NCI-H446 treated with DMSO at 0.1 percent for 48 hours (cell line): ENCODE results near the gene PYCR2.
A peak's percentile ranks its signal among the peaks of the same experiment; 100 is the strongest.

Source experiments
- DNase-seq: peaks from one replicate; lab custom pipeline; 2025; lab: John Stamatoyannopoulos, UW

PYCR2 gene

DNA sequence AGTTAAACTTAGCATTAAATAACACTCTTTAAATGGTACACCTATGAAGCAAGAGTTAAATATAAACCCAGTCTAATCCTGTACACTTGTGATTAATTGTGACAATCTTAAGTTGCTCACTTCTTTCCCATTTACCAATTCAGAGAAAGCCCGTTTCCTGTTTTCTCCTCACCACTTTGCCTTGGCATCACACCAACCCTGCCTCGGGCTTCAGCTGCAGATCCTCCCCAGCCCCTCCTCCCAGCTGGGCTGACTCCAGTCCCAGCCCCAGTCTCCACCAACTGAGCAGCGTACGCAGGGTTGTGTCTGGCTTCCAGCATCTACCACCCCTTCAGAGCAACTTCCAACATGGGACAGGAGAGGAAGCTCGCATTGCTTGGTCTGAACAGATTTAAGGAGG is 4.1 kb downstream of the PYCR2 start:
- peak; percentile 24 for DNase-seq

GRCh38 chr1:225918280-225918679 is 5.8 kb downstream of the PYCR2 start:
- DNase-seq: no peak

DNA sequence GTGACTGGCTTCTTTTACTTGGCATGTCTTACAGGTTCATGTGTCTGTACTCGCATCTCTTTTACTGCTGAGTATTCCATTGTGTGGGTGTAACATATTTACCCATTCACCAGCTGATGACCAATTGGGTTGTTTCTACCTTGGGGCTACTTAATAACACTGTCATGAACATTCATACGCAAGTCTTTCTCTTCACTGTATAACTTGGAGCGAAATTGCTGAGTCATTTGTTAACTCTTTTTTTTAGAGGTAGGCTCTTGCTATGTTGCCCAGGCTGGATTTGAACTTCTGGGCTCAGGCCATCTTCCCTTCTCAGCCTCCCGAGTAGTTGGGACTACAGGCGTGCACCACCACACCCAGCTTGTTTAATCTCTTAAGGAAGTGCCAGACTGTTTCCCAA is 6.5 kb downstream of the PYCR2 start:
- no peak for DNase-seq

DNA sequence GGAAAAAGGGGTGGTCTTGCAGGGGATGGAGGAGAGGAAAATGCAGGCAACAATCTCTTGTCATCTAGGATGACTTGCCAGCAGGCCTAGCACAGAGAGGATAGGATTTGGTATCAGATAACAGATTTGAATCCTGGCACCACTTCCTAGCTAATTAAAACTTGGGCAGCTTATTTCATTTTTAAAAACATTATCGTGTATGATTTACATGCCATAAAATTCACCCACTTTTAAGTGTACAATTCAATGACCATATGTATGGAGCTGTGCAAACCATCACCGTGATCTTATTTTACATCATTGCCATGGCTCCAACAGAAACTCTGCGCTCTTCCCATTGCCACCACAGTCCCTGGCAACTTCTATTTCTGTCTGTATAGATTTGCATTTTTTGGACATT is 6.9 kb downstream of the PYCR2 start:
- no peak for DNase-seq

GRCh38 chr1:225915538-225915991 is 8.5 kb downstream of the PYCR2 start:
- no peak for DNase-seq

DNA sequence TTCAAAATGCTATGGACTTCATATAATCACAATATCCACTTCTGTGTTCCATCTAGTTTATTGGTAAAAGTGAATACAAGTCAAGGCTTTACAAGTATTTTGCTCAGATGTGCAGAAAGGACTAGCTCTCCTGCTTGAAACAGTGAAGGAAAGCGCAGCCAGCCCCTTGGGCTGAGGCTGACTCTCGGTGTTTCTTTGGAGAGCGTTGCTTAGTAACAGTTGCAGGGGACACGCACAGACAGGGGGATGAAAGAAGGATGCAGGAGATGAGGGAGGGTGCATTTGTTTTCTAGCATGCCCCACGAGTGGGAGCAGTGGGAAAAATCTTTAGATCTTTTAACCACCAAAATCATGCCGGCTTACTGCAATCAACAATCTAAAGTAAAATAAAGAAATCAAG is 9.1 kb downstream of the PYCR2 start:
- DNase-seq: no peak

- DNase-seq: no peak
These were observed 9.7 kb downstream of the PYCR2 start for GRCh38 chr1:225914391-225914790.

DNA sequence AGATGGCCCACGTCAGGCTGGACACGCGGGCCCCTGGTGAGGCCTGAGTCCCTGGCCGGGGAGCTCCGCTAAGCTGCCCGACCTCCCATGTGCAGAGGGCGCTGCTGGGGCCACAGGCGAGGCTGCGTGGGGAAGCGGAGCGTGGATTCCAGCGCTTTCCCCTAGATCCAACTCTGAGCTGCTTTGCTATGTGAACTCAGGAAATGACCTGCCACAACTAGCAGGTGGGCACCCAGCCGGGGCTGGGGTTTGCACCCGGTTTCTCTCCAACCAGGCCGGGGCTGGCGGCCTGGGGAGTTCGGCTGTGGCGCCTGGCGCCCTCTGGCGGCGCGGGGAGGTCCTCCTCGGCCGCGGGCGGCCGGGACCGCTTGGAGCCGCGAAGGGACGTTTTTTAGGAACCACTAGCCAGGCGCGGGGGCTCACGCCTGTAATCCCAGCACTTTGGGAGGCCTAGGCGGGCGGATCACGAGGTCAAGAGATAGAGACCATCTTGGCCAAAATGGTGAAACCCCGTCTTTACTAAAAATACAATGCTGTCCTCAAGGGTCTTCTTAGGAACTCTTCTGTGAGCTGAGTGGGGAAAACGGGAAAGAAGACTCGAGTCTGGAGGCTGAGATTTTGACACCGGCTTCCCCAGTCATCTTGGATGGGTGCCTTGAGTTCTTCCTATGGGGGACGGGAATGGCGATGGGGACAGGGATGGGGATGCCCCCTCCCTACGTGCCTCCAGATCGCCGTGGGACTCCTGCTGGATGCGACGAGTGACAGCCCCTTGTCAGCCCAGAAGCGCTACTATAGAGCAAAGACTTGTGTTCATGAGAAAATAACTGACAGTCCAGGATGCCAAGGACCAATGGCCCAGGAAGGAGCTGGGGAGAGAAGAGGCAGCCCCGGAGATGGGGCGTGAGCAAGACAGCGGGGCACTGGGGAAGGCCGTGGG is 12.6 kb downstream of the PYCR2 start:
- DNase-seq: no peak

GRCh38 chr1:225909477-225909876 is 14.6 kb downstream of the PYCR2 start:
- no peak for DNase-seq

- no peak for DNase-seq
These were observed 15.3 kb downstream of the PYCR2 start for GRCh38 chr1:225908773-225909172.

DNA sequence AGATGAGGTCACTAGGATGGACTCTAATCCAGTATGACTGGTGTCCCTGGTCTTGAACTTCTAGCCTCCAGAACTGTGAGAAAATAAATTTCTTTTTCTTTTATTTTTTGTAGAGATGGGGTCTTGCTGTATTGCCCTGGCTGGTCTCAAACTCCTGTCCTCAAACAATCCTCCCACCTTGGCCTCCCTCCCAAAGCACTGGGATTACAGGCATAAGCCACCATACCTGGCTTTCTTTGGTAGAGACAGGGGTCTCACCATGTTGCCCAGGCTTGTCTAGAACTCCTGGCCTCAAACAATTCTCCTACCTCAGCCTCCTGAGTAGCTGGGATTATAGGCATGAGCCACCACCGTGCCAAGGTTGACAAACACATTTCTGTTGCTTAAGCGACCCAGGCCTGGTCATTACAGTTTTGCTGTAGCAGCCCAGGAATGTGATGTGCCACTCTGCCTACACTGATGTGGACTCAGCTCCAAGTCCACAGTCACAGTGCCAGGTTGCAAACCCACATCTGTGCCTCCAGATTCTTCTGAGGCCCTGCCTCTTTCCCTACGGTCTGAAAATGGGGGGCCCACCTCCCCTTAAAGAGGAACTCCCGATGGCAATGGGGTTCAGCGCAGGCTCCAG is 15.9 kb downstream of the PYCR2 start:
- DNase-seq: no peak

DNA sequence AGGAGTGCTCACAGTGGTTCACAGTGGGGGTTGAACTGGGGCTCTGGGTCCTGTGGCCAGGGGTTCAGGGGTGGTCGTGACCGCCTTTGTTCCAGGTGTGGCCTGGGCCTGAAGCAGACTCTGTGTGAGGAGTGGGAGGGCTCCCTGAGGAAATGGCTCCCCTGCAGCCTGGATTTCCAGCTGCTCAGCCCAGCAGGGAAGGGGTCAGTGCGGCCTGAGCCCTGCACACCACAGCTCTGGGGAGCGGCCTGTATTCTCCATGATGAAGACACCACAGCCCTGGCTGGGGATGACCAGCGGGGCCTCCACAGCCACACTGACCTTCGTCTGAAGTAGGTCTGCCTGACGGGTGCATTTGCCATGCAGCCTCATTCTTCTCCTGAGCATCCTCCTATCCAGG is 16.7 kb downstream of the PYCR2 start:
- DNase-seq: no peak

DNA sequence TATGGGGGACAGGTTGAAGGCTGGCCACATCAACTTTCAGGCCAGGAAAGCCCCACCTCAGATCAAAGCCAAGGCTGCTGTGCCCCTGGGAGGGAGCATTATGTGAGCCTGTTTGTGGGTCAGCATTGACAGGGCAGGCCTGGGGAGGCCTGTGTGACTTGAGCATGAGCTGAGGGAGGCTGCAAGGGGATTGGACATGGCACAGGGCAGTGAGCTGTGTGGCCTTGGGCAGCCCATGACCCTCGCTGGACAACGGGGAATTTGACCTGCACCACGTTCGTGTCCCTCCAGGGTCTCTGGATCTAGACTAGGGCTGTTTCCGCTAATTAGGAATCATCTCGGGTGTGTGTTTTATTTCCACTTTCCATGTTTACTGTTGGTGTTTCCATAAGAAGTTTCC is 17.6 kb downstream of the PYCR2 start:
- DNase-seq: no peak

- DNase-seq: no peak
These were observed 20.4 kb downstream of the PYCR2 start for GRCh38 chr1:225903623-225904022.

DNA sequence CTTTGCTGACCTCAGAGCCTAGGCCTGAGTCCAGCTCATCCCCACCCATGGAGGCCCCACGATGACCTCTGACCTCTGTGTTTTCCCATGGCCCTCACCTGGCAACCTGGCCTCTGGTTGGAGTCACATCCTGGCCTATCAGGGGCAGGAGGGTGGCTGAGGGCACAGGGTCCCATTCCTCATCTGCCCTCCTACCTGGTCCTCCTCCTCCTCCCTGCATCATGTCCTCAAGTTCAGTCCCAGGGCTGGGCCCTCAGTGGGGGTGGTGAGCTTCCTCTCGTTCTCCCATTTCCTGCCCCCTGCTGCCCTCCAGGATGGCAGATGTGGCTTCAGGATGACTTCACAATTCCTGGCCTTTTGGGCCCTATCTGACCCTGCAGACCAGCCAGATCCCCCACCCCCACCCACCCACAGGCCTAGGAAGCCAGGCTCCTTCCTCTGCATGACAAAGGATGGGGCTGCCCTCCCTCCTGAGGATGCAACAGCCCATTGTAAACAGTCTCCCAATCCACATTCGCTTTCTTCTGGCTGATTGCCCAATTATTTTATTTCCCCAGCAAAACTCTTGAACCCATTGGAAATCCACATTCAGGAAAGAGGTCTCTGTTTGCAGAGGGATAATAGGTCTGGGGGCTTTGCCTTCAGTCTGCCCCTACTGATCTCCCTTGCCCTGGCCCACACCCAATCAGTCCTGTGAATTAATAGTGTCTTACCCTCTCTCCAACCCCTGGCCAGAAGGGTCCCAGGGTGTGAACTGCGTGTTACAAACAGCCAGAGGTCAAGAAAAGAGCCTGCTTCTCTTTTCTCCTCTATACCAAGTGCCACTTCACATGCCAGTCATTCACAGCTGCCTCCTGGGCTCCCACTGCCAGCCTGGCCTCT is 24.8 kb downstream of the PYCR2 start:
- no peak for DNase-seq

GRCh38 chr1:225897595-225898514 is 26.2 kb downstream of the PYCR2 start:
- no peak for DNase-seq

DNA sequence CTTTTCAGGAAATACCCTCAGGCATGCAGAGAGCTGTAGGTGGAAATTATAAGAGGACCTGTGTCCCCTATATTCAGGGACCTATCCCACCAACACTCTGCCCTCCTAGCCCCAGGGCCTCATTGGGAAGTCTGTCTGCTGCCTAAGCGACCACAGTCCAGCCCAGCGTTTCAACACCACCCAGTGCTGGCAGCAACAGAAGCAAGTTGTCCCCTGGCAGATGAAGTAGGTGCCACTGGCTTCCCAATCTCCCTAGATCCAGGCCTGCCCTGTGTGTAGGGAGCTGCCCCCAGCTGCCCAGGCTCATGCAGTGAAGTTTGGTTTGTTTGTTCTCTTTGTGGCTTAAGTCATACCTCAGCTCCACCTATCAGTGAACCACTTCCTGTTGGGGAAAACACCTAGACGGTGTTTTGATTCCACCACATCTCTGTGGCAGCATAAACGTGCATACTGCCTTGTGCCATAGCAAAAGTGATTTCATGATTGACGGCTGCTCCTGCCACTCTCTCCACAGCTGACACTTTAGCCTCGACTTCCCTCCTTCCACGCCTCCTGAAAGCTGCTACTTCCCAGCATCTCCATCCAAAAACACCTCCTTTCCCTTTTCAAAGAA is 27.0 kb downstream of the PYCR2 start:
- no peak for DNase-seq

GRCh38 chr1:225896494-225896893 is 27.6 kb downstream of the PYCR2 start:
- DNase-seq: no peak

- DNase-seq: no peak
These were observed 31.7 kb downstream of the PYCR2 start for GRCh38 chr1:225892307-225892706.

DNA sequence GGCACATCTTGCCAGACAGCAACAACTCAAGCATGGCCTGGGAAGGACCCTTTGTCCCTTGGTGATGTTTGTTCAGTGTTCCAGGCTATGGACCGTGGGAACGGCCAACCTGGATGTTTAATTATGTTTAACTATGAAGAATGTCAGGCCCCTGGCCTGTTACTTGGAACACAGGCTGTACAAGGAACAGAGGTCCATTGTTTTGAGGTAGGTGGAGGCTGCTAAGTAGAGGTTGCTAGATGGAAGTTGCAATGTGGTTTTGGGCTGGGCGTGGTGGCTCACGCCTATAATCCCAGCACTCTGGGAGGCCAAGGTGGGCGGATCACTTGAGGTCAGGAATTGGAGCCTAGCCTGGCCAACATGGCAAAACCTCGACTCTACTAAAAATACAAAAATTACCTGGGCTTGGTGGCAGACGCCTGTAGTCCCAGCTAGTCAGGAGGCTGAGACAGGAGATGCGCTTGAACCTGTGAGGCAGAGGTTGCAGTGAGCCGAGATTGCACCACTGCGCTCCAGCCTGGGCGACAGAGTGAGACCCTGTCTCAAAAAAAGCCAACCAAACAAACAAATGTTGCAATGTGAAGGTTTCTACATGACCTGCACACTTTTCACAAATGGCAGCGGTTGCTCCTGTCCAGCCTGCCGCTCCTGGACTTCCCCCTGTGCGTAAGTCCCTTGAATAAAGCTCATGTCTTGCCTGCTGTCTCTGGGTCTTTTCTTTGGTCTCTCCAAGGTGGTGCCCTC is 32.6 kb downstream of the PYCR2 start:
- no peak for DNase-seq
